ENCODE data around the gene PPP2R2B. TPM values are rescaled to one million over a fixed set of nuclear protein-coding genes. Genes with fewer than 3 reads are reported as not detected.
A peak's percentile ranks its signal among the peaks of the same experiment; 100 is the strongest.
"Not testable (repeated sequence)": the region's sequence is repeated elsewhere in the genome, so short reads cannot be mapped to it uniquely, and the experiment has no call there.

PPP2R2B gene
- total and polyA plus RNA-seq, 3 donors from 2014 or later: 9.8 to 36.6 (median 32.0) TPM

DNA sequence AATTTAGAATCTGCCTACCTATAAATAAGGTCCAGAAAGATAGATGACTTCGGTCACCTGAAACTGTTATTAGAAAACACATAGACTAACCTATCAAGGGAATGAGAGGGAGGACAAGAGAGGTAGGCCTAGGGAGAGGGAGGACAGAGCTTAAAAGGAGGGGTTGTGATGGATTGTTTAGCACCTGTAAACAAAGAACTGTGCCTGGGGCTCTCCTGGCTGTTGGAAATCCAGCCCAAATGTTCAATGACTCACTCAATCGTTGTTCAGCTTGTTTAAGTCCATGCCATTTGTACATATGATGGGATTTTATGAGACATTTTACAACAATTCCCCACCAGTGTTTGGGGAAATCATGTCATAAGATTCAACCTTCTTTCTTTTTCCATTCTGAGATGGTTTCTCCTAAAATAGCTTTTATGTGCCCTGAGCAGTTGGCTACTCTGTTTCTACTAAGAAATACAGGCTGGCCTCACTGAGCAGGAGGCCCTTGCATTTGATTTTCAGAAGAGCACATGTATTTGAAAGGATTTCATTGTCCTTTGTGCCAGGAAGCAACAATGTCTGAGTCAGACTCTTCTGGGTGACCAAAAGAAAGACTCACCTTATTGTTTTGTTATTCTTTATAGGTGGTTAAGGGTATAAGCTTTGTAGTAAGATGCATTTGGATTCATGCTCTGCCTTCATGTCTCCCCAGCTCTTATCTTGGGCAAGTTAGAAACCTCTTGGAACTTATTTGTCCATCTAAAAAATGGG, 314.4 kb downstream of the PPP2R2B start:
- peak; percentile 27 for DNase-seq
- TF ChIP-seq, protein P1, sequence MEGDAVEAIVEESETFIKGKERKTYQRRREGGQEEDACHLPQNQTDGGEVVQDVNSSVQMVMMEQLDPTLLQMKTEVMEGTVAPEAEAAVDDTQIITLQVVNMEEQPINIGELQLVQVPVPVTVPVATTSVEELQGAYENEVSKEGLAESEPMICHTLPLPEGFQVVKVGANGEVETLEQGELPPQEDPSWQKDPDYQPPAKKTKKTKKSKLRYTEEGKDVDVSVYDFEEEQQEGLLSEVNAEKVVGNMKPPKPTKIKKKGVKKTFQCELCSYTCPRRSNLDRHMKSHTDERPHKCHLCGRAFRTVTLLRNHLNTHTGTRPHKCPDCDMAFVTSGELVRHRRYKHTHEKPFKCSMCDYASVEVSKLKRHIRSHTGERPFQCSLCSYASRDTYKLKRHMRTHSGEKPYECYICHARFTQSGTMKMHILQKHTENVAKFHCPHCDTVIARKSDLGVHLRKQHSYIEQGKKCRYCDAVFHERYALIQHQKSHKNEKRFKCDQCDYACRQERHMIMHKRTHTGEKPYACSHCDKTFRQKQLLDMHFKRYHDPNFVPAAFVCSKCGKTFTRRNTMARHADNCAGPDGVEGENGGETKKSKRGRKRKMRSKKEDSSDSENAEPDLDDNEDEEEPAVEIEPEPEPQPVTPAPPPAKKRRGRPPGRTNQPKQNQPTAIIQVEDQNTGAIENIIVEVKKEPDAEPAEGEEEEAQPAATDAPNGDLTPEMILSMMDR (IDR thresholded peaks at IDR 0.05): no peak
- no peak for TF ChIP-seq POLR2A (IDR thresholded peaks at IDR 0.05)
- Histone ChIP-seq H3K9me3 (no peaks in the 10 kb centered on the region), H3K4me3 (no peak overlapping the region), H3K27me3 (no peaks in the 10 kb centered on the region), H3K36me3 (ENCODE audit: low read depth, missing control alignments) (no peaks in the 10 kb centered on the region), H3K27ac (no peak overlapping the region), H3K4me1 (no peaks in the 10 kb centered on the region)
- intact Hi-C loops (cut with DNase I; ENCODE audit: low total_unique reads): no loop called here
- WGBS, 2 donors: 73 to 82% methylated on average over 2 of the region's 2 CpGs

DNA sequence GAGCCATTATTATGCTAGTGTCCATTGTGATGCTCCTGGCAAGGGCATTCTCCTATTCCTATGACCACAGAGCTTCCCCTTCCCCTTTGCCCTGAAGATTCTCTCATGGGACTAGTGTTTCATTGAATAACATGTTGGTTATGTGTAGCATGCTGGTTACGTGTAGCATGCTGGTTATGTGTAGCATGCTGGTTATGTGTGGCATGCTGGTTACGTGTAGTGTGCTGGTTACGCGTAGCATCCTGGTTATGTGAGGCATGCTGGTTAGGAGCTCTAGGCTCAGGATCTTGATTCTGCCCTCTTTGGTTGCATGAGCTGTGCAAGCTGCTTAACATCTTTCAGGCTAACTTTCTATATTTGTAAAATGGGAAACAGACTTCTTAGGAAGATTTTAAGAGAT, 316.1 kb downstream of the PPP2R2B start:
- no peak for TF ChIP-seq POLR2A (IDR thresholded peaks at IDR 0.05)
- TF ChIP-seq, protein P1 (IDR thresholded peaks at IDR 0.05): no peak
- no peaks in the 10 kb centered on the region for H3K4me1 ChIP-seq
- no peak overlapping the region for H3K27ac ChIP-seq
- no peaks in the 10 kb centered on the region for H3K9me3 ChIP-seq
- intact Hi-C loops (cut with DNase I; ENCODE audit: low total_unique reads): no loop called here
- no peak for DNase-seq
- WGBS, 2 donors: 89 to 91% methylated on average over 4 of the region's 4 CpGs
- no peak overlapping the region for H3K4me3 ChIP-seq
- H3K27me3 ChIP-seq: no peaks in the 10 kb centered on the region
- no peaks in the 10 kb centered on the region for H3K36me3 ChIP-seq (ENCODE audit: low read depth, missing control alignments)

DNA sequence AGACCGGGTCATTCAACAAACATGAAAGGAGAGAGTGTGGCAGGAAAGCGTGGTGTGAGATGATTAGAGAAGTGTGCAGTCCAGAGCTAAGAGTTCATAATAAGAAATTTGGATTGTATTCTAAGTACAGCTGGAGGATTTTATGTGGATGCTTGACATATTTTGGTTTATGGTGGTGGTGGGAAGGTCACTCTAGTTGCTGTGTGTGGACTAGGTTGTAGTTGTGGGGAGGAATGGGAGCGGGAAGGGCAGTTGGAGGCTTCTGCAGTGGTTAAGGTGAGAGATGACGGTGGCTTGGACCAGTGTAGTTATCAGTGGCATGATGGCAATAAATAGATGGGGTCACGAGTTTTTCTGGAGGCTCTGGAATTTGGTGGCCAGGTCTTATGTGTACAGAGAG, 316.8 kb downstream of the PPP2R2B start:
- H3K9me3 ChIP-seq: no peaks in the 10 kb centered on the region
- intact Hi-C loops (cut with DNase I; ENCODE audit: low total_unique reads): no loop called here
- H3K4me3 ChIP-seq: no peak overlapping the region
- 86 to 87% methylated on average over 5 of the region's 5 CpGs for WGBS, 2 donors
- no peaks in the 10 kb centered on the region for H3K36me3 ChIP-seq (ENCODE audit: low read depth, missing control alignments)
- TF ChIP-seq, protein P1 (IDR thresholded peaks at IDR 0.05): no peak
- TF ChIP-seq POLR2A (IDR thresholded peaks at IDR 0.05): no peak
- H3K27ac ChIP-seq: no peak overlapping the region
- no peak for DNase-seq
- no peaks in the 10 kb centered on the region for H3K4me1 ChIP-seq
- no peaks in the 10 kb centered on the region for H3K27me3 ChIP-seq

DNA sequence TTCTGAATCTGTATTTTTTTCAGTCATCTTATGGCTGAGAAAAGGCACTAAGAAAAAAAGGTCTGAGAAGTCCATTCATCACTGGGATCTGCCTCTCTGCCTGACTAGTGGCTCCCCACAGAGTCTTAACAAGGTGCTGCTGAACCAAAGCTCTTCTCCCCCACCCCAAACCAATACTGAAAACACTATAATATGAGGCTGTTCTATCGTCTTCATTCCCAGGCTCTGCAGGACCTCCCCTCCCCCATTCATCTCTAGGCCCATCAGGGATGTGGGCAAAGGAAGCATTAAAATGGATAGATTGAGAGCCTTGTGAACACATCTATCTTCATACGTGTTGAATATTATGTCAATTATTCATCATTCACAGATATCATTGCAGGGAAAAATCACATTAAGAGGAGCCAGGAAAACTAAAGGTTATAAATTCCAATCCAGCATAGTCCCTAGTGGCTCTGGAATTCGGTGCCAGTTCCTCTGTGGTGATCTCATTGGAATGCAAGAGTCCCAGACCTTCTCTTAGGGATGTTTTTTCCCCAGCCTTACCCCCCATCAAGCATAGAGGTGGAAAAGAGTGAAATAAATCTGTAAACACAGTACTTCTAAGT, 318.2 kb downstream of the PPP2R2B start:
- Histone ChIP-seq H3K36me3 (ENCODE audit: low read depth, missing control alignments) (no peaks in the 10 kb centered on the region), H3K27me3 (no peaks in the 10 kb centered on the region), H3K9me3 (no peaks in the 10 kb centered on the region), H3K27ac (no peak overlapping the region), H3K4me3 (no peak overlapping the region), H3K4me1 (no peaks in the 10 kb centered on the region)
- WGBS, 2 donors: 49 to 51% methylated on average over 3 of the region's 3 CpGs
- TF ChIP-seq, protein P1 (IDR thresholded peaks at IDR 0.05): no peak
- intact Hi-C loops (cut with DNase I; ENCODE audit: low total_unique reads): no loop called here
- no peak for DNase-seq

DNA sequence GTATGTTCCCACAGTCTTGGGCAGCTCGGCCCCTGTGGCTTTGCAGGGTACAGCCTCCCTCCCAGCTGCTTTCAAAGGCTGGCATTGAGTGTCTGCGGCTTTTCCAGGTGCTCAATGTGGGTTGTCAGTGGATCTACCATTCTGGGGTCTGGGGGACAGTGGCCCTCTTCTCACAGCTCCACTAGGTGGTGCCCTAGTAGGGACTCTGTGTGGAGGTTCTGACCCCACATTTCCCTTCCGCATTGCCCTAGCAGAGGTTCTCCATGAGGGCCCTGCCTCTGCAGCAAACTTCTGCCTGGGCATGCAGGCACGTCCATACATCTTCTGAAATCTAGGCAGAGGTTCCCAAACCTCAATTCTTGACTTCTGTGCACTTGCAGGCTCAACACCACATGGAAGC, 321.7 kb downstream of the PPP2R2B start:
- H3K27ac ChIP-seq; H3K36me3 ChIP-seq (ENCODE audit: low read depth, missing control alignments); DNase-seq; intact Hi-C loops (cut with DNase I; ENCODE audit: low total_unique reads); H3K9me3 ChIP-seq; H3K27me3 ChIP-seq; H3K4me1 ChIP-seq; H3K4me3 ChIP-seq: not testable (repeated sequence)
- WGBS, 2 donors: 83 to 99% methylated on average over 3 to 4 of the region's 4 CpGs

All from testis (tissue), 3 donors.